Caki2 (cell line): Measurements from ENCODE around the gene ZNF836. TPM values are rescaled to one million over a fixed set of nuclear protein-coding genes. Genes with fewer than 3 reads are reported as not detected.
"Not testable (repeated sequence)": the region's sequence is repeated elsewhere in the genome, so short reads cannot be mapped to it uniquely, and the experiment has no call there.

Experiments used
- DNase-seq: peaks from one replicate; pipeline ENCODE4 v3.0.0-alpha.2; 2015; ENCODE audit warnings: low read depth
- in situ Hi-C: cut with HindIII; loops from 2 replicates; pipeline ENCODE4 v1.10.0; 2016; ENCODE audit warnings: low sequenced_read_pairs, low pct_unique_long_range_greater_than_20kb, mixed read lengths
- total RNA-seq: library from RNA; depleted of rRNA; stranded (reverse); fragments of >200 nt; shearing (Covaris generic); gene quantifications from 2 replicates; pipeline ENCODE4 v1.2.3, GENCODE V29; 2014; ENCODE audit warnings: low replicate concordance; rRNA removed

ZNF836 gene
- total RNA-seq, result 0.06 and 1.1 TPM in 2 replicates

DNA sequence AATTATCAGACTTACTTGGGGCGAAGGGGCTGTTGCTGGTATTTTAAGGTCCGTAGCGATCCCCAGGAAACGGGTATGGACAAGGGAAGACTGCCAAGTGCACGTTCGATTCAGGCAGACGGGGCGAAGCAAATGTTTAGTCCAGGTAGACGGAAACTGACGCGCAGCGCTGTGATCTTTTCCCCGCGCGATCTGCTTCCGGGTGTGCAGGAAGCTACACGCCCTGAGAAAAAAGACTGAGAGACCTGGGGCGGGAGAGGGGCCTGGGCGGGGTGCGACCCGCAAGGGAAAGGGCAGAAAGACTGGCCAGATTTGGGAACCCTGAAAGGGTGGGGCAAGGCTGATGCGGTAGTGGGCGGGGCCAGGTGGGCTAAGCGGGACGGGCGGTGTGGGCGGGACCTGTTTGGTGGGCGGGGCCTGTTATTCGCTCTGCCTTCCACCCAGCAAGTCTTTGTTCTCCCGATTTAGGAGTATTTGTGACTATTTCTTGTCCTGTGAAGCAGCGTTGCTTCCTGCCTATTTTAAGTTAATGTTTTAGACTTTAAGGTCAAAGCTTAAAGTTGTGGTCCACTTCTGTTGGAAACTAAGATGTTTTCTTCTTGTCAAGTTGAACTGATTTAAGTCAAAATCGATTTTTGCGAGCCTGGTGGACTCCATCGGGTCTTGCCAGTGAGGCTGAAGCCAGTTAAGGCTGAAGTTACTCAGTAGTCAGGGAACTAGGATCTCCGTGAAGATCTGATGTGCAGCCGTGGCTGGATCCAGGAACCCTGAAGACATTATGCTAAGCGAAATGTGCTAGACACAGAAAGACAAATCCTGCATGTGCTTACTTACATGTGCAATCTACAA, at the start of gene ZNF836:
Gene ZNF836 (minus strand): TSS at position 301 of the 849 bp plus-strand sequence. CDS start 3,549 bp downstream, outside the sequence.
- in situ Hi-C loops, result no loop called here

DNA sequence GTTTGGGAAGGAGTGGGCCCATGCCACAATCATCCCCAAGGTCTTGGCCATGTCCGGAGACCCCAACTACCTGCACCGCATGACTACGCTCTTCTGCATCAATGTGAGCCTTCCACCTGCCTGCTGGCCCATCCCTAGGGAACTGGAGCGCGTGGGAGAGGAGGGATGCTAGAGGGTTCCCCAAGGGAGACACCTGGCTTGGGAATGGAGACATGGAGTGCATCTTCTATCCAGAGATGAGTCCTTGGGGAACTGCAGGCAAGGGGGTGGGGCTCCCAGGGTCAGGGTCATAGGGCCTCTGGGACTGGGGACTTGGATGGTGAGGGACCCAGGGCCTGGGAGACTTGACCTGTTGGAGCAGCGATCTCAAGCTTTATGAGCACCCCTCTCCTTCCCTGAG, 49.6 kb upstream of the ZNF836 start:
- in situ Hi-C loops, result no loop called here
- no peak for DNase-seq

More for the DNA sequence above, at the start of gene ZNF836:
- DNase-seq, result peak; percentile 64

DNA sequence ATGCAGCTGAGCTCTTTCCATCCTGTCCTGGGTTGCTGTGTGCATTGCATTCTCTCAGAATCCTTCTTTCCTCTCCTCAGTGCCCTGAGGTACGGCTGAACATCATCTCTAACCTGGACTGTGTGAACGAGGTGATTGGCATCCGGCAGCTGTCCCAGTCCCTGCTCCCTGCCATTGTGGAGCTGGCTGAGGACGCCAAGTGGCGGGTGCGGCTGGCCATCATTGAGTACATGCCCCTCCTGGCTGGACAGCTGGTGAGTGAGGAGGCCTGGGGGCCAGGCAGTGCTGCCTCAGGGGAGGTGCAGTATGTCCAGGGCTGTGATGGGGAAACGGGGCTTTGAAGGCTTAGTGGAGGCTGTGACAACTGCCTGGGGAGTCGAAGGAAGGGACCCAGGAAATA, 48.2 kb upstream of the ZNF836 start:
- in situ Hi-C loops, result no loop called here
- DNase-seq, result no peak

DNA sequence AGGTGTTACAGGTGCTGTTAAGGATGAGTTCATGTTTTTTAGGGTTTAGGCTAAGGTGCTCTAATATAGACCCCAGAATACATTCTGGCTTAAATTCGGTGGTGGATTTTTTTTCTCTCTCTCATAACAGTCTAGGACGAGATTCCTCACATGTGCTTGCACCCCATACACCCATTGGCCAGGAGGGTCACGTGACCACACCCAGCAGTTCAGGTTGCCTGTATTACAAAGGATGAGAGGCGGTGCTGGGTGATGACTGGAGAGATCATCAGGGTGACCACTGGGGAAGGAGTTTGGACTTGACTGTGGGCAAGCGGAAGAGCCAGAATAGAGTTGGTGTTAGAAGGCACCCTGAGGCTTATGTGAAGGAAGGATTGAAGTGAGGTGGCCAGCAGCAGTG, 46.2 kb upstream of the ZNF836 start:
- no peak for DNase-seq
- in situ Hi-C loops, result no loop called here

DNA sequence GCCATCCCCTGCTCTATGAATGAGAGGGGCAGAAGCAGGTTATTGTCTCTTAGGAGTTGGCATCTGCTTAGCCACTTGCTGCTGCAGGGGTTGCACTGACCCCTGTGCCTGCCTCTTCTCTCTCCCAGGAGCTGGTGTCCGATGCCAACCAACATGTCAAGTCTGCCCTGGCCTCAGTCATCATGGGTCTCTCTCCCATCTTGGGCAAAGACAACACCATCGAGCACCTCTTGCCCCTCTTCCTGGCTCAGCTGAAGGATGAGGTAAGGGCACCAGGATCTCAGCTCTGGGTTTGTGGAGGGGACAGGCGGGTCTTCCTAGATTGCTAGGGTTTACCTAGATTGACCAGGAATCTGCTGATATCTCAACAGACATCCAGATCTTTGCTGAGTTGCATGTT, 45.0 kb upstream of the ZNF836 start:
- in situ Hi-C loops, result no loop called here
- DNase-seq, result no peak

DNA sequence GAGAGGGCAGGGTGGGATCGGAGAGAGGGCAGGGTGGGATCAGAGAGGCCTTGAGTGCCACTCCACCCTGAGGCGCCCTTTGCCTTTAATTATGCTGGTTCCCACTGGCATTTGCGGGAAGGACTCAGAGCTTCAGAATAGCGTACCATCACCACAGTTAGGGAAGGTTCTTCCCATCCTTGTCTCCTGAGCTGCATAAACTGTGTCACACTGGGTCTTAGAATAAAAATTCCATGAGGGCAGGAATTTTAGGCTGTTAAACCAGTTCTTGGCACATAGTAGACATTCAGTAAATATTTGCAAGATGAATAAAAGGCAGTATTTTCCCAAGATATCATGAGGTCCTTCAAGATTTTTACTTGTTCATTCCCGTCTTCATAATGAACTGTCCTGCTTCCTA, 42.8 kb upstream of the ZNF836 start:
- in situ Hi-C loops, result no loop called here
- no peak for DNase-seq

DNA sequence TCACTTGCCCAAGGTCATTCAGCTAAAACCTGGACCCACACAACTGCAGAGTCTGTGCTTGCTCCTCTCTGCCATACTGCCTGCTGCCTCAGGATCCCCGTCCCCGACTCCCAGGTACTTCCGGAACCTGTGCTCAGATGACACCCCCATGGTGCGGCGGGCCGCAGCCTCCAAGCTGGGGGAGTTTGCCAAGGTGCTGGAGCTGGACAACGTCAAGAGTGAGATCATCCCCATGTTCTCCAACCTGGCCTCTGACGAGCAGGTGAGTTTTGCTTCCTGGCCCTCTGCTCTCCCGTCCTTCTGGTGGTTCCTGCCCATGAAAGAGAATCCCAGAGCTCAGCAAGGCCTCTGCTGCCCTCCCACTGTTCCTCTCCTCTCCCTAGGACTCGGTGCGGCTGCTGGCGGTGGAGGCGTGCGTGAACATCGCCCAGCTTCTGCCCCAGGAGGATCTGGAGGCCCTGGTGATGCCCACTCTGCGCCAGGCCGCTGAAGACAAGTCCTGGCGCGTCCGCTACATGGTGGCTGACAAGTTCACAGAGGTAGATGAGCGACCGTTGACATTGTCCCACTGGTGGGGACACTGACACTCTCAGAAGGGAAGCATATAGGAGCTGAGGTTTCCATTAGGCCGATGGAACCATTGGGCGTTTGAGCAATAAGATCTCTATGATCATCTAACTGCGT, 41.3 kb upstream of the ZNF836 start:
- DNase-seq, result no peak
- in situ Hi-C loops, result no loop called here

DNA sequence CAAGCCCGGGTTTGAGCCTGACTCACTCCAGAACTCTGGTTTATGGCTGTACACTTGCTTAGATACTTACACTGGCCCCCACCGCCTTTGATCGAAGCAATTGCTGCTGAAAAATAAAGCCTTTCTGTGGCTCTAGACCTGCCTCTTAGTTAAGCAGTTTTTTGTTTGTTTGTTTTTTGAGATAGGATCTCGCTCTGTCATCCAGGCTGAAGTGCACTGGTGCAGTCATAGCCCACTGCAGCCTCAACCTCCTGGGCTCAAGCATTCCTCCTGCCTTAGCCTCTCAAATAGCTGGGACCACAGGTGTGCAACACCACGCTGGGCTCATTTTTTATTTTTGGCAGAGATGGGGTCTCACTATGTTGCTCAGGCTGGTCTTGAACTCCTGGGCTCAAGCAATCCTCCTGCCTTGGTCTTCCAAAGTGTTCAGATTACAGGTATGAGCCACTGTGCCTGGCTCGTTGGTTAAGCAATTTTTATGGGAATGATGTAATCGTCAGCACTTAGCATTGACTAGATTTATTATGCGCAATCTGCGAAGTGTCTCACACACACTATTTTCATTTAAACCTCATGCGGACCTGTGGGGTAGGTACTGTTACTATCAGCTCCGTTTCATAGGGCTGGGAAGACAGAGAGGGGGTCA, 40.6 kb upstream of the ZNF836 start:
- DNase-seq, result no peak
- in situ Hi-C loops, result no loop called here

DNA sequence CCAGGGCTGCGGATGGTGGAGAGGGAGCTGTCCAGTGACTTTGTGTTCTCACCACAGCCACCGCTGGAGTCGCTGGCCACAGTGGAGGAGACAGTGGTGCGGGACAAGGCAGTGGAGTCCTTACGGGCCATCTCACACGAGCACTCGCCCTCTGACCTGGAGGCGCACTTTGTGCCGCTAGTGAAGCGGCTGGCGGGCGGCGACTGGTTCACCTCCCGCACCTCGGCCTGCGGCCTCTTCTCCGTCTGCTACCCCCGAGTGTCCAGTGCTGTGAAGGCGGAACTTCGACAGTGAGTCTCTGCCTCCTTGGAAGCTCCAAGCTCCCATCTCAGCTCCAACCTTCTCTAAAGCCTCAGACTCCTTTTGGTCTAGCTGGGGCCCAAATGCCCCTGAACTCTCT, 39.8 kb upstream of the ZNF836 start:
- in situ Hi-C loops, result no loop called here
- DNase-seq, result no peak

DNA sequence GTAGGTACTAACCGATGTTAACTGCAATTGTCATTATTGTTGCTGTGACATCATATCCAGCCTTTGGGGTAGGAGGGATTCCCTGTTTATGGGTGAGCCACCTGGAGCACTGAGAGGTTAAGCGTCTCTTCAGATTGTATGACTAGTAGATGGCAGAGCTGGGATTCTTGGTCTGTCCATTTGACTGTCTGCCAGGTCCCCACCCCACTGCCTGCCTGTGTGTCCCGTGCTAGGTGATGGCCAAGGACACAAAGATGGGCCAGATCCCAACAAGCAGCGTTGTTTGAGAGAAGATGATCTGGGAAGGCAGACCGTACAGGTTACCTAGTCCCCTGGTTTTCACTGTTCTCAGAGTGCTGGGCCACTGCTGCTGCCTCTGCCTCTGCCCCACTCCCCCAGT, 35.1 kb upstream of the ZNF836 start:
- in situ Hi-C loops, result no loop called here
- no peak for DNase-seq

DNA sequence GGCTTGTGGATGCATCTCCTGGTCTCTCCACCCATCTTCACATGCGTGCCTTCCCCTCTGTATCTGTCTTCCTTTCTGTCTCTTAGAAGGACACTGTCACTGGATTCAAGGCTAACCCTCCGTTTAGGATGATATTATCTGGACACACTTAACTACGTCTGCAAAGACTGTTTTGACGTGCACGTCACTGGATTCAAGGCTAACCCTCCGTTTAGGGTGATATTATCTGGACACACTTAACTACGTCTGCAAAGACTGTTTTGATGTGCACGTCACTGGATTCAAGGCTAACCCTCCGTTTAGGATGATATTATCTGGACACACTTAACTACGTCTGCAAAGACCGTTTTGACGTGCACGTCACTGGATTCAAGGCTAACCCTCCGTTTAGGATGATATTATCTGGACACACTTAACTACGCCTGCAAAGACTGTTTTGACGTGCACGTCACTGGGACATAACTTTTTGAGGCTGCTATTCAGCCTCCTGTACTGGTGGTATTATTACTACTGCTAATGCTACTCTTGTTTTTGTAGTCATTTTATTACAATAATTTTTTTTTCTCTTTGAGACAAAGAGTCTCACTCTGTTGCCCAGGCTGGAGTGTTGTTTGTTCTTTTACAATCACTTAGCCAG, 29.5 kb upstream of the ZNF836 start:
- DNase-seq, in situ Hi-C loops: not testable (repeated sequence)

DNA sequence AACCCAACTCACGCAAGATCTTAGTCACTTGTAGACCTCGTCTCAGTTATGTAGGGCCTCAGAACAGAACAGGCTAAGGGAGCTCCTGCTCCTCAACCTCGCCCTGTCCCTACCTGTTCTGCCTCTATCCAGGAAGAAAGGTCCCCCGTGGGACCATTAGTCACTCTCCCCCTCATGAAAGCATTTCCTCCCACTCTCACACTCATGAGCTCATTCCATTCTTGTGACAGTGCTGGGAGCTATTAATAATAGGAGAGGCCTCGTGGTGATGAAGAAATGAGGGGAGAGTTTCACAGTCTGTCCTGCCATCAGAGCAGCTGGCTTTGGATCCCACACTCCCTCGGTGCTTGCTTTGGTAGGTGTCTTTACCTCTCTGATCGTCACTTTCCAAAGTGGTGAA, 28.6 kb upstream of the ZNF836 start:
- no peak for DNase-seq
- in situ Hi-C loops, result no loop called here

DNA sequence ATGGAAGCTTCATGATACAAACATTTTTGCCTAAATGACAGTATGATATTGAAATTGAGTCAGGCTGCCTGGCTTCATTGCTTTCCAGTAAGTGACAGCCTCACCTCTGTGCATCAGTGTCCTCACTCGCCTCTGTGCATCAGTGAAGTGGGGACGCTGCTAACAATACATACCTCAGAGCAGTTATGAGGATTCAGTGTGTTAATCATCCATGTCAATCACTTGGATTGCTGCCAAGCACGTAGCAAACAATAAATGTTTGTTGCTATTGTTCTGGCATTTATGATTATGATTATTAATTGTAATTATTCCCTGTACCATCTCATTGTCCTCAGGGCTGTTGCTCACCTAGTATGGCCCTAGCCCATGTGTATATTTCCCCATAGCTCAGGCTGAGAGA, 27.3 kb upstream of the ZNF836 start:
- in situ Hi-C loops, result no loop called here
- no peak for DNase-seq

DNA sequence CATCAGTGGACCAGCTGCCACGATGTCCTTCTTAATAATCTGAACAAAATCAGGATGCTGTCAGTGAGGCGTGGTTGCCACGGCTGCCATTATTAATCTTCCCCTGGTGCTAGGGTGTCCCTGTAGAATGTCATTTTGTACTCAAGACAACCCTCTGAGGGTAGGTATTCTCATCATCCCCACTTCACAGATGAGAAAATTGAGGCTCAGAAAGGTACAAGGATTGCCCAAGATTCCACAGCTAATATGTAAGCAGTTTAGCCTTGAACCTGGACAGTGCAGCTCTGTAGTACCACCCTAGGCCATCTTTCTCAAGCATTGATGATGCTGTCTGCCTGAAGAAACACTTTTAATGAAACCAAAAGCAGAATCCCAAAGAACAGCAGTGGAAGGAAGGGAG, 26.5 kb upstream of the ZNF836 start:
- in situ Hi-C loops, result no loop called here
- no peak for DNase-seq

DNA sequence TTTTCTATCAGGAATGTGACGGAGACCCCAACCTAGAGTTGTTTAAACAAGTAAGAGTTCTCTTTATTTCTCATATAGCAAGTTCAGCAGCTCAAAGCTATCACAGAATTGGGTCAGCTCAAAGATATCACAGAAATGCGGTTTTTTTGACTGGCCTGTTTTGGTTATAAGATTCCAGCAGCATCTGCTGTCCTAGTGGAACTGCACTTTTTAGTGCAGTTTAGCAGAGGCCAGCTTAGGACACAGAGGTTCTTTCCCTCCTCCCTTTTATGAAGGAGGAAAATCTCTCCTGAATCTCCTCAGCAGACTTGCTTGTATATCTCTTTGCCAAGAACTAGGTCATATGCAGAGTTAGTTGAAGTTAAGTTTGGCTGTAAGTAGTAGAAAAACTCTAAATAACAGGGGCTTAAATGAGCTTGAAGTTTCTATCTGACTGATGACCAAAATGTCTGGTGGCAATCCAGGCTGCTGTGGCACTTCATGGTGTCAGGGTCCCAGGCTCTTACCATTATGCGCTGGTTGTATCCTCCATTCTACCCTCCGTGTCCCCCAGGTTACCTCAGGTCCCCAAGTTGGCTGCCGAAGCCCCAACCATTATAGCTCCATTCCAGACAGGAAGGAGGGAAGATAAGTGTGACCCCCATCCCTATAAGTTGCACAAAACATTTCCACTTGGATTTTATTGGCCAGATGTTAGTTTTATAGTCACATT, 25.0 kb upstream of the ZNF836 start:
- in situ Hi-C loops, result no loop called here
- DNase-seq, result no peak

DNA sequence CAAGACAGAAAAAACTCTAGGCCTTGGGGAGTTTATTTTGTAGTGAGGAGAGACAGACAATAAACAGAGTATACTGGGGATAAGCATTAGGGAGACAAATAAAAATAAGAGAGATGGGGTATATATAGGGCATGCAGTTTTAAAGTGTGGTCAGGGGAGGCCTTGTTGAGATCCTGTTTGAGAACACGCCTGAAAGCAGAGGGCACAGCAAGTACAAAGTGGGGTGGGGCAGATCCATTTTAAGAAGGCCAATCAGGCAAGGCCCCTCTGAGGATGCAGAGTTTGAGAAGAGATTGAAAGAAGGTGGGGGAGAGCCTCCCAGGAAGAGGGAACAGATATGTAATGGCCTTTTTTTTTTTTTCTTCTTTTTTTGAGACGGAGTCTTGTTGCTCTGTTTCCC, 20.5 kb upstream of the ZNF836 start:
- DNase-seq, result no peak
- in situ Hi-C loops, result no loop called here

DNA sequence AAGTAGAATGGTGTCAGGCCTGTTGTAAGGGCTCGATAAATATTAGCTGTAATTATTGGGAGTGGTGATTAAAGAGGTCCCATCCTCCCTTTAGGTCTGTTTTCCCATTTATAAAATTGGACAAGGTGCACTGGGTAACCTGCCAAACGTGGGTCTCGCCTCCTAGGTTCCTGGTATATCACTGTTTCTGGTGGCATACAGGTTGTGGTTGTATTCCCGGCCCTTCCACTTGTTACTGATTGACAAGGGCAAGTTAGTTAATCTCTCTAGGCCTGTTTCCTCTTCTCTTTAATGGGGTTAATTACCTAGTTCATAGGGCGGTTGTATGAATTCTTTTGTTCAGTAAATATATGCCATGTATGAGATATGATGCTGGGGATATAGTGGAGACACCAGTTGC, 20.0 kb upstream of the ZNF836 start:
- in situ Hi-C loops, result no loop called here
- no peak for DNase-seq
